Measurements from ENCODE around the gene SAP130.

SAP130 gene

DNA sequence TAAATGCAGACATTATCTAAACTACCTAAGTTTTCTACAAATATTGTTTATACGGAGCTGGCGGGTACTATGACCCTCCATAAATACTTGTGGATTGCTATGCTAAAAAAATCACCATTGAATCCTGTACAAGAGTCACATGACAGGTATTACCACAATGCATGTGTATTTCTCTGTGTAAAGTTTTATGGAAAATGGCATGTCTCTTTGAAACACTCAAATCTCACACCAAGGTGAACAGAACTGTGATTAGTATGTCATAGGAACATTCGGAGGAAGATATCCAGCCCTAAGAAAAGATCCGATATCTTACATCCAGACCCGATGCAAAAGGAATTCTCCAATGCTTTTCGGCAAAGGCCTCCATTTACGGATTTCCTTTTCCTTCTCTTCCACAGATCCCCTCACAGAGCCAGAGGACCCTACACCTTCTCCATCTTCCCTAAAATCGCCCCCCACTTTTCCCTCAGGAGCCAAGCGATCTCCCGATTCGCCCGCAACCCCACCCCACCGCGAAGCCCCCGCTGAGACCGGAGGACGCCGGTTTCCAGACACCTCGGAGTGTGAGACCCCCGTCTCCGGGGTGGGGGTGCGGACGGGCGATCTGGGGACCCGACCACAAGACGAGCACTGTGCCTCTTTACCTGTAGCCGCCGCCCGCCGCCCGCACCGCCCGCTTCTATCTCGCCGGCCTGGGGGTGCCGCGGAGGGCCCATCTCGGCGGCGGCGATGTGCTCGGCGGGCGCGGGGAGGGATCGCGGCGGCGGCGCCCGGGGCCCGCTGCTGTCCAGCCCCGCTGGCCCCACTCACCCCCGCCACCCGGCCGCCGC, 1.2 kb downstream of the SAP130 start:
- peak in 9 of 51 donors; percentile 18 to 66 (median 47) for DNase-seq

DNA sequence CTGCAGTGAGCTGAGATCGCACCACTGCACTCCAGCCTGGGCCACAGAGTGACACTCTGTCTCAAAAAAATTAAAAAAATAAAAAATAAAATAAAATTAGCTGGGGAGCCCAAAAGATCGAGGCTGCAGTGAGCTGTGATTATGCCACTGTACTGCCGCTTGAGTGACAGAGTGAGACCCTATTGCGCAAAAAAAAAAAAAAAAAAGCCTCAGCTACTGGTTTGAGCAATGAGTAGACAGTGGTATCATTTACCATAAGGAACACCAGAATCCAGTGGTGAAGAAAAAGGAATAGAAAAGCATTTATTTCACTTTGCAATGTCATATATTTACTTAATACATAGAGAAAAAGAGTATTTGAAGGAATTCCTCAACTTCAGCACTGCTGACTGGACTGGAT, 3.0 kb downstream of the SAP130 start:
- DNase-seq: no peak

DNA sequence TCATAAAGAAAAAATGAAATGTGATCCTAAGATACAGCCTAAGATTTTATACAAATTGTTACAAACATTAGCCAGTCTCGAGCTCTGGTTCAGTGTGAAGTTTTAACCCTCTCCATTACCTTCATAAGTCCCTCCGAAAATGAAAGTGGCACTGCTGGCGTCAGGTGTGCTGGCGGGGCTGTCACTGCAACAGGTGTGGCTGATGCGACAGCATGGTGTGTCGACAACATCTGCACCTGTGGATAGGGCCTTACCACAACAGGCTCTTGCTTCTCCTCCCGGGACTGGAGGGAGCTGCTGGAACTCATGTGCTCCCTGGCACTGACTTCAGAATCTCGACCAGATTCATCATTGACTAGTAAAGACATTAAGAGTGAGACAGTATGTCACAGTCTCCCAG, 10.3 kb downstream of the SAP130 start:
- no peak for DNase-seq

DNA sequence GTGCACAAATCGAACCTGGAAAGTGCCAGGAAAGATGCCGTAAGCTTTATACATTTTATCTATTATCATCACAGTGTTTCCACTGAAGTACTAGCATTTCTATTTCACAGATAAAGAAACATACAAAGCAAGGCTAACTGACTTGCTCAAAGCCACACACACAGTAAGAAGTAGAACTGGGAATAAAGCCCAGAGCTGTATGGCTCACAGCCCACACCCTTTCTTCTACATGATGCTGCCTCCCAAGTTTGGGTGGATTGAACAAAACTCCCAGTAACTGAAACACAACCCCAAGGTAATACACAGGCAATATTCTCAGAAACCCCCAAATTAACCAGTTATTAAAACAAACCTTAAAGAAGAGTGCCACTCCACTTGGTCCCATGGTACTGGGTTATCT, 11.2 kb downstream of the SAP130 start:
- DNase-seq: peak in 12 of 51 donors; percentile 2 to 37 (median 14)

DNA sequence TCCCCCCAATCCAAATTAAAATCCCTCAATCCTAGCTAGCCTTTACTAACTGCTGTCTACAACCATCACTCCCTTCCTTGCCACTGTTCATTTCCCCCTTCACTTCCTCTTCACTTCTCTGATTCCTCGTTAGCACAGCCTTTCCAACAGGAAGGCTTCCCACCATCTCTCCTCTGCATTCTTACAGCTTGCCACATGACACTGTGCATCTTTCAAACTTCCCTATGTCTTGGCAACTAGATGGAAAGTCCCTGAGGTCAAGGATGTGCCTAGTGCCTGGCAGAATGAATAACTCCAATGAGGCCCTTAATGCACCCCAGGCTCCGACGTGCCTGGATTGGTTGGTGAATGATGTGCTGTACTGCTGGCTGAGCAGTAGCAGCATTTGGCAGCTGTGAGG, 15.2 kb downstream of the SAP130 start:
- no peak for DNase-seq

DNA sequence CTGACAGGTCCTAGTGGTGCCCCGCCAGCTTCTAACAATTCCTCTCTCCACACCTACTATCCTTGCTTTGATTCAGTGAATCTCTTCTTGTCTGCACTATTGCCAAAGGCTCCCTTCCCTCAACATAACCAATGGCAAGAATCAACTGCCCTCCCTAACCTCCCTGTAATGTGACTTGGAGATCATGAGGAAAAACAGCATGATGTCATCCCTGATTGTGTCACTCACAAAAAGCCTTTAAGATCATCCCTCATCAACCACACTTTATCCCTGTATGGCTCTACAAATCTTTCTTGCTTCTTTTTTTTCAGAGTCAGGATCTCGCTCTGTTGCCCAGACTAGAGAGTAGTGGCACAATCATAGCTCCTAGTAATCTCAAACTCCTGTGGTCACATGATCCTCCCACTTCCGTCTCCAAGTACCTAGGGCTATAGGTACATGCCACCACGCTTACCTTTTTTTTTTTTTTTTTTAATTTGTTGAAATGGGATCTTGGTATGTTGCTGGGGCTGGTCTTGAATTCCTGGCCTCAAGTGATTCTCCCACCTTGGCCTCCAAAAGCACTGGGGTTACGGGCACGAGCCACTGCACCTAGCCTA, 19.7 kb downstream of the SAP130 start:
- DNase-seq: no peak

DNA sequence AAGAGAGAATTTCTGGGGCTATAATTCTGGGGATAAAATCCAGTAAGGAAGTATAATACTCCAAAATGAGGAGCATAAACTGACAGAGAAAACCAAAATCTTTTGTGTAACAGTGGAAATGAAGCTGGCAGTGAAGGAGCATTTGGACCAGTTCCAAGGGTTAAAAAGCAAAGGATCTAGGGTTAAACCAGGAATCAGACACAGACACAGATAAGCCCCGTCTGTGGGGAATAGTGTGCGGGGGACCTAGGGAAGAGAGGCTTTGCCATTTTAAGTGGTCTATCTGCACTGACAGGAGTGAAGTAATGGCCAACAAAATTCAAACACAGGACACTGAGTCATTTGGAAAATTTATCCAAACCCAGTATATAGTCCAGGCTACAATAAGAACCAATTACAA, 23.4 kb downstream of the SAP130 start:
- no peak for DNase-seq

DNA sequence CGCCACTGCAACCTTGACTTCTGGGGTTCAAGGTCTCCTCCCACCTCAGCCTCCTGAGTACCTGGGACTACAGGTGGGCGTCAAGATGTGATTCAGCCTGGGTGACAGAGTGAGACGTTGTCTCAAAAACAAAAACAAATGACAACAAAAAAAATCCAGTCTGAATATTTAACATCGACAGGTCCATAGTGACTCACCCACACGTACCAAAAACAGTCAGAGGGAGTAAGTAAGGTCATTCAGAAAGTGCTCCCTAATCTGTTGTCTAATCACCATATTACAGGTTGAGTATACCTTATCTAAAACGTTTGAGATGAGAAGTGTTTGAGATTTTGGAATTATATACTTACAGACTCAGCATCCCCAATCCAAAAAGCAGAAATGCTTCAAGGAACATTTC, 24.4 kb downstream of the SAP130 start:
- no peak for DNase-seq

DNA sequence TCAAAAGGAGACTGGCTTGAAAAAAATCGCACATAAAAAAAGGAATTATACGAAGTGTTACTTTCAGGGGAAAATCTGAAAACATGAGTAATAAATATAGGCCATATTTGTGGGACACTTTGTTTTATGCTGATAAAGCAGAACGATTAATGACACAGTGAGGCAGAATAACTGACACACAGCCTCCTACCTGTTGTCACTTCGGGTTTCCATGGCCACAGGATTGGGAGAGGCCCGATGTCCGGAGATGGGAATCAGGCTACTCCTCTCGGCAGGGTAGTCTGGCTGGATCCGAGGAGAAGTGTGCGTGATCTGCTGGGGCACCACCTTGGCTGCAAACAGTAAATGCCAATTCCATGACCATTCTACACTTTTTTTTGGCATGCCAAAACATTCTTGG, 31.7 kb downstream of the SAP130 start:
- no peak for DNase-seq

DNA sequence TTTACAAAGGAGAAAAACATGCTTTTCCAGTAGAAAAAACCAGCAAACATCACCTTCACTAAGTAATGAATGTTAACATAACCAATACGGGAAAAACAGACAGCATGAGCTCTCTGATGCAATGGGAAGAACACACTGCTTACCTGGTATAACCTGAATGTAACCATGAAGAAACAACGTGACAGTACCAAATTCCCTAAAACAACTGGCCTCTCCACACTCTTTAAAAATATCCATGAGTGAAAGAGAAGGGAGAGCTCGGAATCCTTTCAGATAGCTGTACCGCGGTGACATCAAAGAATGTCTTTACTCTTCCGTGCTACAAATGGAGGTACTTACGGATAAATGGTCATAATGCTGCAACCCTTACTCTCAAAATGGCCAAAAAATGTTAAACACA, 32.1 kb downstream of the SAP130 start:
- no peak for DNase-seq

DNA sequence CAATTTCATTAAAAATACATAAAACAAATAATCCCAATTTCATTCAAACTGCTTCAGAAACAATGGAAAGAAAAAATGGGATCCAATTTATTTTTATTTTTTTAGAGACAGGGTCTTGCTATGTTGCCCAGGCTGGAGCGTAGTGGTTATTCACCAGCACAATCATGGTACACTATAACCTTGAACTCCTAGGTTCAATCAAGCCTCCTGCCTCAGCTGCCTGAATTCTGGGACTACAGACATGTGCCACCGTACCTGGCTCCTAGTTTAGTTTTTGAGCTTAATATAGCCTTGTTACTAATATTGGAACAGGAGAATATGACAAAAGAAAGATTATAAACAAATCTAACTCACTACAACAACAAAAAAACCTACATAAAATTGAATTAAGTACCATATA, 34.2 kb downstream of the SAP130 start:
- no peak for DNase-seq

DNA sequence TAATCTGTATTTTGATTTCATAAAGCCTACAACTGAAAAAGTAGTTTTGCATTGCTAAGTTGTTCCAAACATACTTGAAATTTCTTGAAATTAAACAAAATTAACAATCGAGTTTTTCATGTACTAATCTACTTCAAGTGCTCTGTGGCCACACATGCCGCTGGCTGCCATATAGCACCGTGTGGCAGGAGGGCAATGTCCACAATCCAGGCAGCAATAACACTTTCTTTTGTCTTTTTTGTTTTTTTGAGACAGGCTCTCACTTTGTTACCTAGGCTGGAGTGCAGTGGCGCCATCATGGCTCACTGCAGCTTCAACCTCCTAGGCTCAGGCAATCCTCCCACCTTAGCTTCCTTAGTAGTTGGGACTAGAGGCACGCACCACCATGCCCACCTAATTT, 36.1 kb downstream of the SAP130 start:
- no peak for DNase-seq

DNA sequence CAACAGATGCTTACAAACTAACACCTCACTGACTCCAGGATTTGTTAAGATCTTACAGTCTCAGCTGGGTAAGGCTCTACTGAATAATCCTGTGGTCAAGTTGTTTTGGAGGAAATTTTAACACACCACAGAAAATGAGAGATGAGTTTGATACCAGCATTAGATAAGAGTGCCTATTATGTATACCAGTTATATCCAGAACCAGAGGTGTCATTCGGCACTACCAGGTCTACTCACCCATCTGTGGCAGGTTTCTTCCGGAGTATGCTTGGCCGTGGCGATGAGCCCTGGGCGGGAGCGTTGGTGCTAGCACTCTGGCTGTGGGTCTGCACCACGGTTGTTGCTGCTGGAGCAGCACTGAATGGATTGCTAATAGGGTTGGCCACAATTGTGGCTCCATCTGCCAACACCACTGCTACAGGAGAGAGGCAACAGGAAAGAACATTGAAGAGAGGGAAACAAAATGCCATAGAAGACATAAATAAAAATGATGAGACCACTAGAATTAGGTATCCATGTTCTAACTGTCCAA, 41.2 kb downstream of the SAP130 start:
- DNase-seq: peak in 21 of 51 donors; percentile 4 to 65 (median 21)

DNA sequence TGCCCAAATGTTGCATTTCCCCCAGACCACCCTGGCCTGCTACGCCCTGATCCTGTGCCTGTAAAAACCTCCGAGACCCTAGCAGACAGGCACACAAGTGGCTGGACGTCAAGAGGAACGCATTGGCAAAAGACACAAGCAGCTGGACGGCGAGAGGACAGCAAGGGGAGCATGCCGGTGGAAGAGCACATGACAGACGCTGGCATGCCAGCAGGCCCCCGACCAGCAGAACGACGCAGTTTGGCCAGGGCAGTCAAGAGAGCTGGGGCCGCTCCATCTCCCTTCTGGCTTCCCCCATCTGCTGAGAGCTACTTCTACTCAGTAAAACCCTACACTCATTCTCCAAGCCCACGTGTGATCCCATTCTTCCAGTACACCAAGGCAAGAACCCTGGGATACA, 42.1 kb downstream of the SAP130 start:
- DNase-seq: peak in 18 of 51 donors; percentile 14 to 61 (median 36)

DNA sequence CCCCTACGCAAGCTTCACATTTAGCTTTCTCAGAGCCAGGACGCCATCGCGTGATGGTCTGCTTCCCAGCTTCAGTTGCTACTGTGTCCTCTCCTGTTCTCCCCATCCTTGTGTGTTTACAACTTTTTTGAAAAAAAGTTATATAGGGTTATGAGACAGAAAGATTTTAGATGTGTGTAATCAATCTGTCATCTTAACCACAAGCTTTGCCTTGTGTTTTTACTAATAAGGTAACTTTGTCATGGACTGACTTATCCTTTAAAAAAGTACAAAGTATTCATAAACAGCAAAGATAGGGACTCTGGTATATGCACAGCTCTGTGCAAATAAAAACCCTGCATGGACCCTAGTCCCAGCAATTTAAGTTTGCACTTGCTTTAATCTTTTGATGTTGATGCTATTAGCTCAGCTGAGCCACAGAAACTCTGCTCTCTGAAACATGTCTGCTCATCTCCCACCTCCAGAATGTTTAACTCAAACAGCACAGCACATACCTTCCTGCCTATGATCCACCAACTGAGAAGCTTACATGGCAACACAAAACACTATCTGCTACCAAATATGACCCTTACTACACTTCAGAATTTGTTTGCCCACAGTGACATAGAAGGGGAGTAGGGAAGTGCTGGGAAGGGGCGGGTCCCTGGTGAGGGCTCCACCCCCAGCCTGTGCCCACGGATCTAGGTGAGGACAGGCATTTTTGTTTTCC, 42.7 kb downstream of the SAP130 start:
- DNase-seq: no peak

DNA sequence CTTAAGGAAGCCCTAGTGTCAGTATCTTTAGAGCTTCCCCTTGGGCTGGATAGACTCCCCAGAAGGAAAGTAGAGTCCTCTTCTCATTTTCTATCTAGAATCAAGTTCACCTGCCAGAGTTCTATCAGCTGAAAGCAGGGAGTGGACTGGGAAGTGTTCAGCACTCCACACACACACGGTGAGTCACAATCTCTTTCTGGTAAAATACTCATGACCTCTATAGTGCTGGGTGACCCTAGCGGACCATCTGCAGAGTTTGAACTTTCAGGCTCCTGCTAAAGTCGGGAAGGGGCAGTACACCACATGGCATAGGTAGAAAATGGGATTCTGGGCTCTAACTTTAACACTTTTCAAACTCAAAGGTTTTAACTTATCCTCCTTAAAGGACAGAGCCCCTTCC, 43.3 kb downstream of the SAP130 start:
- DNase-seq: no peak

DNA sequence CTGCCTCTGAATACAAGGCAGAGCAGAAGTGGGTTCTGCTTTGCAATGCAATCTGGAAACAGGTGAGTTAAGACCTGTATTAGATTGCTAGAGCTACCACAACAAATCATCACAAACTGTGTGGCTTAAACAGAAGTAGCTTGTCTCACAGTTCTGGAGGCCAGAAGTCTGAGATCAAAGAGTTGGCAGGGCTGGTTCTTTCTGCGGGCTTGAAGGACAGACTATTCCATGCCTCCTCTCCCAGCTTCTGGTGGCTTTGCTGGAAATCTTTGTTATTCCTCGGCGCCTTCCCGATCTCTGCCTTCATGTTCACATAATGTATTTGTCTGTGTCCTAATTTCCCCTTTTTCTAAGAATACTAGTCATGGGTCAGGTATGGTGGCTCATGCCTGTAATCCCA, 58.4 kb downstream of the SAP130 start:
- no peak for DNase-seq

DNA sequence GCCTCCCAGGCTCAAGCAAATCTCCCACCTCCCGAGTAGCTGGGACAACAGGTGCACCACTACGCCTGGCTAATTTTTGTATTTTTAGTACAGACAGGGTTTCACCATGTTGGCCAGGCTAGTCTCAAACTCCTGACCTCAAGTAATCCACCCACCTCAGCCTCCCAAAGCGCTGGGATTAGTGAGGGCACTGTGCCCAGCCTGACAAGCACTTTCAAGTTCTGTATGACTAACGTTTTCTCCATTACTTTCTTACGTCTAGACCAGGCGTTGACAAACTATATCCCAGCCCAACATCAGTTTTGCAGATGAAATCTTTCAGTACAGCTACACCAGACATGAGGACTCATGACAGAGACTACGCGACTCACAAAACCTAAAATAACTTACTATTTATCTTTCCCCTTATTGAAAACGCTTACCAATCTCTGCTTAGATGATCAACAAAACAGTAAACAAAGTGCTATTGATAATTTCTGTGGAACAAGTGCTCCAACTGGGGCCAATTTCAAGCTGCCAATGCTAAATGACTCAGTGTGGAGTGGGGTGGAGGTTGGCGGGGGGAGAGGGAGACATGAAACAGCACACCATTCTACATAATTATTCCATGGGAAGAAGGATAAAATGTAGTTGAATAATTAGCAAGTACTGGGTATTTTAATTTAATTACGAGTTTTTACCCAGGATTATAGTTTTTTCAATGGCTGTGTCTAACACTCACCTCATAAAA, 59.1 kb downstream of the SAP130 start:
- DNase-seq: peak in 8 of 51 donors; percentile 4 to 29 (median 17)

DNA sequence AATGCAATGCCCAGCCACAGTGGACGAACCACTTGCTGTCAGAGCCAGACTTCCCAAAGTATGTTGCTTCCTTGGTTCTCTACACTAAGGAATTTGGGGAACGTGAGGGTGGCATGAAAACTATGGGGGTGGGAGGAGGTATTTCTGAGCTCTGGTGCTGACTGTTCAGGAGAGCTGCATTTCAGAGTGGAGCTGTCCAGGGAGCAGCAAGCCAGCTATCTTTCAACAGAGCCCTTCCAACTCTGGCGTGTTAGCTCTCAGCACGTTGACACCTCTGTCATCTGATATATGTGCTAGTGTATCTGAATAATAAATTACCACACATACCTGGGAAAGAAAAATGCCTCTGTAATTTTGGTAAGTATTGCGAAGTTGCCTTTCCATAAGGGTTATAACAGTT, 66.1 kb downstream of the SAP130 start:
- DNase-seq: no peak

DNA sequence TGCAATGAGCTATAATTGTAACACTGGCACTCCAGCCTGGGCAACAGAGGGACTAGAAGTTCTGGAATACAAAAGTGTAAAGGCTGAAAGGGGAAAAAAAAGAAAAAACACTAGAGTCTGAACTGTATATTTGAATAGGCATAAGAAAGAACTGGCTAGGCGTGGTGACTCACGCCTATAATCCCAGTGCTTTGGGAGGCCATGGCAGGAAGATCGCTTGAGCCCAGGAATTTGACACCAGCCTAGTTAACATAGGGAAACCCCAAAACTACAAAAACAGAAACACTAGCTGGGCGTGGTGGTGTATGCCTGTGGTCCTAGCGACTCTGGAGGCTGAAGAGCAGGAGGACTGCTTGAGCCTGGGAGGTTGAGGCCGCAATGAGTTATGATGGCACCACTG, 70.6 kb downstream of the SAP130 start:
- no peak for DNase-seq

DNA sequence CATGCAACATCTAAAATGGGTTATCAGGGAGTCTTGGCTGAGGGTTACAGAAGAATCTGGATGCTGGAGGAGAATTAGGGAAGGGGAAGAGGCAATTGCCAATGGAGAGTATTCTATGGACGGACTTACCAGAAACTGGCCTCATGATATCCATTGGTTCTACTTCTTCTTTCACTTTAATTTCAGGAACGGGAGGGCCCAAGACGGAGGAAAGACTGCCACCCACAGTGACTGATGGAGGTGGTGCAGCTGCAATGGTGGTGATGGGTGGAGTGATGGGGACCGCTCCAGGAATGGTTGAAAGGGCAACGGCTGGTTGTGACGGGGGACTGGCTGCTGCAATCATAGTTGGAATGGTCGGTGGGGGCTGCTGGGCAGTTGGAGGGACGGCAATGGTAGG, 73.0 kb downstream of the SAP130 start:
- DNase-seq: no peak

DNA sequence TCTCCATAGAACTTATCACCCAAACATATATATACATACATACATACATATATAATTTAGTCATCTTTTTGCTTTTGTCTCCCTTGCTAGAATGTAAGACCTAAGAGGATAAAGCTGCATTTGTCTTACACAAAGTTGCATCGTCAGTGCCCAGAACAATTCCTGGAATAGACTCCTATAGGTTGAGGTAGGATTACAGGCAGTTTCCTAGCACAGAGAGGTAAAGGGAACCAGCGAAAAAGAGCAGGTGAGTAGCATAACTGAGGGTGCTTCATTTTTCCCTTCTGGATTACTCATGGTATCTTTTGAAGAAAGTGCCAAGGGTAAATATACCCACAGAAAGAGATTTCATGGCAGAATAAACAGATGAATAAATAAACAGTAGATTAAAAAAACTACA, 74.0 kb downstream of the SAP130 start:
- no peak for DNase-seq

Measured in hypothalamus (tissue), 51 donors.